ENCODE data around the gene GANAB. TPM values are rescaled to one million over a fixed set of nuclear protein-coding genes. Genes with fewer than 3 reads are reported as not detected.

GANAB gene
- total RNA-seq, 2 experiments from 2014 or later, result 208 to 218 TPM

- ATAC-seq, result peak; percentile 78
- DNase-seq, result peak; percentile 91
- ChIA-PET CTCF (interaction anchor here (0.7 to 2.9 kb wide), 14 partner anchors 9 to 52 kb away, joined by 3 to 19 read pairs (median 4); partner anchors contain the start of genes B3GAT3, C11orf98, EEF1G and MTA2), POLR2A (interaction anchor here (0.5 to 2.9 kb wide), 7 partner anchors 9 to 229 kb away, joined by 3 to 21 read pairs (median 6); partner anchors contain the start of genes B3GAT3, C11orf98, CSKMT and MTA2)
- H3K4me3 Mint-ChIP-seq, result peak within 1 kb of the TSS; percentile 91
- intact Hi-C loops (cut with DNase I, micrococcal nuclease), result loop anchor here (1.0 to 5.0 kb wide), 13 partner anchors 10 to 245 kb away; partner anchors contain the start of genes C11orf98 (in 2 of the 2), CSKMT (in 2 of the 2), GANAB (in 2 of the 2) and BSCL2 (in 1 of the 2)
- no peaks in the 10 kb centered on the region for H3K9me3 Mint-ChIP-seq (ENCODE audit: low read depth)
- no peaks in the 10 kb centered on the region for H3K27me3 Mint-ChIP-seq
- H3K27ac Mint-ChIP-seq, result peak within 1 kb of the TSS; percentile 90
- H3K36me3 Mint-ChIP-seq (ENCODE audit: low read depth), result peaks cover 42% of the 10 kb centered on the region
- peaks cover 37% of the 10 kb centered on the region for H3K4me1 Mint-ChIP-seq
These were observed 33.8 kb downstream of the GANAB start, which contains the start of the genes EML3 and ROM1 for GRCh38 chr11:62612366-62613290. EML3 (minus strand) TSS chr11:62612775; CDS start chr11:62612457, 318 bp downstream. ROM1 (plus strand) TSS chr11:62613257; CDS start chr11:62613282, 25 bp downstream.

GRCh38 chr11:62611705-62612365, 34.6 kb downstream of the GANAB start:
- Mint-ChIP-seq H3K4me1 (peaks cover 38% of the 10 kb centered on the region), H3K4me3 (peak overlapping the region; percentile 91), H3K36me3 (ENCODE audit: low read depth) (peaks cover 44% of the 10 kb centered on the region), H3K27me3 (no peaks in the 10 kb centered on the region), H3K27ac (peak overlapping the region; percentile 90), H3K9me3 (ENCODE audit: low read depth) (no peaks in the 10 kb centered on the region)
- ChIA-PET POLR2A (interaction anchor here (0.6 to 2.9 kb wide), 8 partner anchors 10 to 267 kb away, joined by 3 to 21 read pairs (median 5); partner anchors contain the start of genes B3GAT3, C11orf98, CSKMT and MTA2), CTCF (interaction anchor here (0.7 to 2.9 kb wide), 17 partner anchors 10 to 106 kb away, joined by 3 to 19 read pairs (median 4); partner anchors contain the start of genes B3GAT3, C11orf98, EEF1G and MTA2)
- intact Hi-C loops (cut with DNase I, micrococcal nuclease), result loop anchor here (1.0 to 5.0 kb wide), 13 partner anchors 10 to 245 kb away; partner anchors contain the start of genes C11orf98 (in 2 of the 2), CSKMT (in 2 of the 2), GANAB (in 2 of the 2) and BSCL2 (in 1 of the 2)
- ATAC-seq (peak; percentile 25), DNase-seq (peak; percentile 72)

GRCh38 chr11:62610814-62611704, 35.4 kb downstream of the GANAB start:
- ChIA-PET CTCF (interaction anchor here (0.7 to 2.9 kb wide), 16 partner anchors 10 to 105 kb away, joined by 3 to 19 read pairs (median 4); partner anchors contain the start of genes B3GAT3, C11orf98, EEF1G and MTA2), POLR2A (interaction anchor here (0.6 to 2.9 kb wide), 8 partner anchors 9 to 267 kb away, joined by 3 to 21 read pairs (median 5); partner anchors contain the start of genes B3GAT3, C11orf98, CSKMT and MTA2)
- no peak for ATAC-seq
- H3K27ac Mint-ChIP-seq, result peak overlapping the region; percentile 90
- peaks cover 40% of the 10 kb centered on the region for H3K4me1 Mint-ChIP-seq
- peak overlapping the region; percentile 91 for H3K4me3 Mint-ChIP-seq
- intact Hi-C loops (cut with DNase I, micrococcal nuclease), result loop anchor here (5.0 kb wide), 2 partner anchors 54 to 246 kb away; no protein-coding TSS in a partner anchor
- no peaks in the 10 kb centered on the region for H3K27me3 Mint-ChIP-seq
- DNase-seq, result peak; percentile 16
- no peaks in the 10 kb centered on the region for H3K9me3 Mint-ChIP-seq (ENCODE audit: low read depth)
- H3K36me3 Mint-ChIP-seq (ENCODE audit: low read depth), result peaks cover 43% of the 10 kb centered on the region

- Mint-ChIP-seq H3K9me3 (ENCODE audit: low read depth) (no peaks in the 10 kb centered on the region), H3K27ac (peak overlapping the region; percentile 81), H3K27me3 (no peaks in the 10 kb centered on the region), H3K4me3 (peak overlapping the region; percentile 91), H3K4me1 (peaks cover 40% of the 10 kb centered on the region), H3K36me3 (ENCODE audit: low read depth) (peaks cover 42% of the 10 kb centered on the region)
- intact Hi-C loops (cut with DNase I, micrococcal nuclease), result loop anchor here (5.0 kb wide), 2 partner anchors 53 to 247 kb away; no protein-coding TSS in a partner anchor
- ChIA-PET POLR2A (interaction anchor here (0.9 to 2.9 kb wide), 2 partner anchors 9 to 19 kb away, joined by 5 to 11 read pairs; partner anchors contain the start of genes MTA2 and TUT1), CTCF (interaction anchor here (0.6 to 2.9 kb wide), 4 partner anchors 17 to 67 kb away, joined by 3 to 19 read pairs (median 6); partner anchors contain the start of gene TUT1)
- no peak for DNase-seq
- no peak for ATAC-seq
These were observed 36.0 kb downstream of the GANAB start for GRCh38 chr11:62610403-62610802.

- intact Hi-C loops (cut with DNase I, micrococcal nuclease), result loop anchor here in 1 of 2 experiments (10.0 kb wide), 1 partner anchor 1636 kb away; the partner anchor contains the start of genes FKBP2 and PPP1R14B
- no peak overlapping the region for H3K27ac Mint-ChIP-seq
- DNase-seq (no peak), ATAC-seq (no peak)
- no peaks in the 10 kb centered on the region for H3K27me3 Mint-ChIP-seq
- ChIA-PET CTCF (interaction anchor here (0.6 to 1.8 kb wide), 4 partner anchors 17 to 110 kb away, joined by 3 to 9 read pairs (median 4); partner anchors contain the start of gene TUT1), POLR2A (no interaction called here)
- H3K4me3 Mint-ChIP-seq, result no peak overlapping the region
- H3K9me3 Mint-ChIP-seq (ENCODE audit: low read depth), result no peaks in the 10 kb centered on the region
- peaks cover 30% of the 10 kb centered on the region for H3K4me1 Mint-ChIP-seq
- H3K36me3 Mint-ChIP-seq (ENCODE audit: low read depth), result peaks cover 51% of the 10 kb centered on the region
These were observed 37.6 kb downstream of the GANAB start for GRCh38 chr11:62608776-62609175.

GRCh38 chr11:62607714-62608113, 38.7 kb downstream of the GANAB start:
- H3K36me3 Mint-ChIP-seq (ENCODE audit: low read depth), result peaks cover 62% of the 10 kb centered on the region
- POLR2A ChIA-PET, result interaction anchor here (0.6 to 0.7 kb wide), 3 partner anchors 8 to 233 kb away, joined by 3 to 6 read pairs (median 4); no protein-coding TSS in a partner anchor
- no peaks in the 10 kb centered on the region for H3K27me3 Mint-ChIP-seq
- H3K27ac Mint-ChIP-seq, result no peak overlapping the region
- CTCF ChIA-PET, result interaction anchor here (1.1 to 1.8 kb wide), 3 partner anchors 10 to 52 kb away, joined by 4 to 9 read pairs (median 6); partner anchors contain the start of gene TUT1
- DNase-seq (peak; percentile 22), ATAC-seq (no peak)
- H3K9me3 Mint-ChIP-seq (ENCODE audit: low read depth), result no peaks in the 10 kb centered on the region
- intact Hi-C loops (cut with DNase I, micrococcal nuclease), result loop anchor here in 1 of 2 experiments (10.0 kb wide), 1 partner anchor 1637 kb away; the partner anchor contains the start of genes FKBP2 and PPP1R14B
- H3K4me1 Mint-ChIP-seq, result peaks cover 34% of the 10 kb centered on the region
- H3K4me3 Mint-ChIP-seq, result no peak overlapping the region

GRCh38 chr11:62605902-62606301, 40.5 kb downstream of the GANAB start:
- ChIA-PET POLR2A (interaction anchor here (1.2 kb wide), 1 partner anchor 14 kb away, joined by 4 read pairs; the partner anchor contains the start of gene TUT1), CTCF (no interaction called here)
- no peak for DNase-seq
- intact Hi-C loops (cut with DNase I, micrococcal nuclease), result loop anchor here in 1 of 2 experiments (10.0 kb wide), 1 partner anchor 1639 kb away; the partner anchor contains the start of genes FKBP2 and PPP1R14B
- H3K9me3 Mint-ChIP-seq (ENCODE audit: low read depth), result no peaks in the 10 kb centered on the region
- no peaks in the 10 kb centered on the region for H3K27me3 Mint-ChIP-seq
- H3K27ac Mint-ChIP-seq, result no peak overlapping the region
- H3K4me3 Mint-ChIP-seq, result no peak overlapping the region
- peaks cover 38% of the 10 kb centered on the region for H3K4me1 Mint-ChIP-seq
- peaks cover 67% of the 10 kb centered on the region for H3K36me3 Mint-ChIP-seq (ENCODE audit: low read depth)
- no peak for ATAC-seq

GRCh38 chr11:62605467-62605866, 40.9 kb downstream of the GANAB start:
- Mint-ChIP-seq H3K9me3 (ENCODE audit: low read depth) (no peaks in the 10 kb centered on the region), H3K27ac (no peak overlapping the region), H3K4me3 (no peak overlapping the region), H3K36me3 (ENCODE audit: low read depth) (peaks cover 67% of the 10 kb centered on the region), H3K4me1 (peaks cover 35% of the 10 kb centered on the region), H3K27me3 (no peaks in the 10 kb centered on the region)
- ChIA-PET CTCF (no interaction called here), POLR2A (interaction anchor here (1.2 kb wide), 1 partner anchor 14 kb away, joined by 4 read pairs; the partner anchor contains the start of gene TUT1)
- intact Hi-C loops (cut with DNase I, micrococcal nuclease), result loop anchor here in 1 of 2 experiments (10.0 kb wide), 1 partner anchor 1639 kb away; the partner anchor contains the start of genes FKBP2 and PPP1R14B
- DNase-seq, result no peak
- no peak for ATAC-seq

- ChIA-PET POLR2A (interaction anchor here (1.4 kb wide), 1 partner anchor 13 kb away, joined by 4 read pairs; the partner anchor contains the start of gene TUT1), CTCF (interaction anchor here (0.8 to 0.9 kb wide), 2 partner anchors 12 to 30 kb away, joined by 3 to 4 read pairs; no protein-coding TSS in a partner anchor)
- DNase-seq (no peak), ATAC-seq (no peak)
- Mint-ChIP-seq H3K9me3 (ENCODE audit: low read depth) (no peaks in the 10 kb centered on the region), H3K4me1 (peaks cover 36% of the 10 kb centered on the region), H3K27me3 (no peaks in the 10 kb centered on the region), H3K27ac (no peak overlapping the region), H3K4me3 (no peak overlapping the region), H3K36me3 (ENCODE audit: low read depth) (peaks cover 70% of the 10 kb centered on the region)
- intact Hi-C loops (cut with DNase I, micrococcal nuclease), result loop anchor here in 1 of 2 experiments (10.0 kb wide), 1 partner anchor 1640 kb away; the partner anchor contains the start of genes FKBP2 and PPP1R14B
These were observed 41.8 kb downstream of the GANAB start for GRCh38 chr11:62604460-62605120.

Measured in activated CD4-positive, alpha-beta T cell treated with anti-CD3 and anti-CD28 coated beads for 36 hours (primary cell).